HCT116 (cell line): ENCODE results near the gene CDH13. TPM values are rescaled to one million over a fixed set of nuclear protein-coding genes. Genes with fewer than 3 reads are reported as not detected.

ENCODE experiments used
- ATAC-seq: fragments of 200-7000 bp; cut with Tn5 transposase; 2 replicates; pipeline ENCODE4 v1.9.1; 2020; ENCODE audit warnings: mild to moderate bottlenecking, moderate library complexity
- BruUV-seq: library from RNA; stranded (reverse); fragments of 400-500 nt; replicated peaks from 2 replicates; lab custom pipeline; 2021; lab: Mats Ljungman, UMichigan
- CTCF ChIA-PET: fragments of 300-600 bp; sonication (Branson Sonifier 250); formaldehyde crosslinking; loops from one replicate; lab custom pipeline; 2021; ENCODE audit warnings: antibody characterized with exemption; lab: Charles Lee
- POLR2A ChIA-PET: fragments of 300-600, 350-600 bp; sonication (Branson Sonifier 250); formaldehyde crosslinking; loops from one replicate; lab custom pipeline; 2021; ENCODE audit warnings: antibody characterized with exemption; lab: Charles Lee
- RAD21 ChIA-PET, 2 experiments: fragments of 300-600 bp; sonication (Branson Sonifier 250); formaldehyde crosslinking; loops; one replicate each; lab custom pipeline; 2023; ENCODE audit warnings: low total read pairs in 2 of 2; ENCODE audit not compliant: uncharacterized antibody in 2 of 2, unreplicated experiment in 2 of 2, low non-redundant PET in 1 of 2; lab: Charles Lee
- DNase-seq: peaks from one replicate; pipeline ENCODE4 v3.0.0-alpha.2; 2010; ENCODE audit warnings: low read depth, low spot score
- H2AFZ ChIP-seq: fragments of 200-600 bp; shearing (Covaris generic), sonication (generic); 2 replicates; pipeline ENCODE4 v1.6.1; 2017; ENCODE audit warnings: low read depth, mixed run types, mixed read lengths, antibody characterized with exemption, low read length; ENCODE audit not compliant: poor library complexity, severe bottlenecking
- H3K27ac ChIP-seq: 2 replicates; pipeline ENCODE4 v1.5.1; 2012; ENCODE audit warnings: low read depth, low read length
- H3K27me3 ChIP-seq: fragments of 200-600 bp; sonication (generic); 2 replicates; pipeline ENCODE4 v1.6.1; 2016; ENCODE audit warnings: mixed run types, low read length, mixed read lengths; ENCODE audit not compliant: insufficient read depth
- H3K36me3 ChIP-seq, 2 experiments: fragments of 200-500 bp in 1 of 2; fragments of 200-600 bp in 1 of 2; sonication (Bioruptor generic) in 1 of 2; sonication (generic) in 1 of 2; 2 replicates each; pipeline versions ENCODE4 v1.5.1 to v1.6.1; 2014 to 2016; ENCODE audit warnings: low read length in 2 of 2, inconsistent platforms in 1 of 2, mixed read lengths in 1 of 2, mixed run types in 1 of 2; ENCODE audit not compliant: insufficient read depth in 2 of 2, control insufficient read depth in 1 of 2
- H3K4me1 ChIP-seq, 2 experiments: fragments of 200-600 bp in 1 of 2; sonication (generic) in 1 of 2; 2 replicates each; pipeline versions ENCODE4 v1.5.1 to v1.6.1; 2012 to 2017; ENCODE audit warnings: low read length in 2 of 2, inconsistent platforms in 1 of 2, mild to moderate bottlenecking in 1 of 2, mixed read lengths in 1 of 2, mixed run types in 1 of 2, moderate library complexity in 1 of 2; ENCODE audit not compliant: insufficient read depth in 2 of 2, control insufficient read depth in 1 of 2
- H3K4me2 ChIP-seq: fragments of 200-600 bp; sonication (generic); 2 replicates; pipeline ENCODE4 v1.6.1; 2017; ENCODE audit warnings: mixed run types, low read length, mixed read lengths
- H3K4me3 ChIP-seq, 2 experiments: fragments of 200-600 bp in 1 of 2; sonication (generic) in 1 of 2; replicated peaks in 1 of 2; 2 replicates each; pipeline ENCODE4 v1.5.1; 2011 to 2016; ENCODE audit warnings: low read length in 2 of 2, control low read depth in 1 of 2, low read depth in 1 of 2, mild to moderate bottlenecking in 1 of 2, mixed read lengths in 1 of 2, mixed run types in 1 of 2
- H3K79me2 ChIP-seq: fragments of 200-600 bp; sonication (generic); 2 replicates; pipeline ENCODE4 v1.6.1; 2017; ENCODE audit warnings: mild to moderate bottlenecking, mixed run types, low read length, moderate library complexity, mixed read lengths; ENCODE audit not compliant: insufficient read depth
- H3K9ac ChIP-seq: fragments of 200-600 bp; sonication (generic); 2 replicates; pipeline ENCODE4 v1.6.1; 2016; ENCODE audit warnings: low read length, mixed read lengths
- H3K9me2 ChIP-seq: fragments of 200-600 bp; sonication (generic), shearing (Covaris generic); 2 replicates; pipeline ENCODE4 v1.6.1; 2017; ENCODE audit warnings: mixed run types, mild to moderate bottlenecking, moderate library complexity; ENCODE audit not compliant: insufficient read depth
- H3K9me3 ChIP-seq, 2 experiments: fragments of 200-500 bp in 1 of 2; fragments of 200-600 bp in 1 of 2; sonication (Bioruptor generic) in 1 of 2; sonication (generic) in 1 of 2; 2 replicates each; pipeline ENCODE4 v1.6.1; 2014 to 2017; ENCODE audit warnings: low read length in 2 of 2, mixed read lengths in 2 of 2, inconsistent platforms in 1 of 2, low read depth in 1 of 2, mild to moderate bottlenecking in 1 of 2, mixed run types in 1 of 2, moderate library complexity in 1 of 2; ENCODE audit not compliant: control insufficient read depth in 1 of 2, insufficient read depth in 1 of 2
- H4K20me1 ChIP-seq: fragments of 200-600 bp; sonication (generic), shearing (Covaris generic); 2 replicates; pipeline ENCODE4 v1.6.1; 2017; ENCODE audit warnings: mixed run types, mild to moderate bottlenecking, moderate library complexity; ENCODE audit not compliant: insufficient read depth
- CBX3 ChIP-seq: IDR thresholded peaks from 2 replicates; pipeline ENCODE4 v1.6.1; 2012; ENCODE audit warnings: low read depth
- EGR1 ChIP-seq: IDR thresholded peaks from 2 replicates; pipeline ENCODE4 v1.6.1; 2012; ENCODE audit warnings: low read depth
- ELF1 ChIP-seq: IDR thresholded peaks from 2 replicates; pipeline ENCODE4 v1.6.1; 2012; ENCODE audit warnings: low read depth, borderline replicate concordance
- EZH2 ChIP-seq: fragments of 200-600 bp; sonication (generic); IDR thresholded peaks from 2 replicates; pipeline ENCODE4 v1.6.1; 2017; ENCODE audit warnings: antibody characterized with exemption, mixed run types
- FOSL1 ChIP-seq: IDR thresholded peaks from 2 replicates; pipeline ENCODE4 v1.6.1; 2012; ENCODE audit warnings: low read depth
- JUND ChIP-seq: IDR thresholded peaks from 2 replicates; pipeline ENCODE4 v1.6.1; 2012
- POLR2AphosphoS5 ChIP-seq: IDR thresholded peaks from 2 replicates; pipeline ENCODE4 v1.6.1; 2011; ENCODE audit warnings: mild to moderate bottlenecking, low read depth, low read length, moderate library complexity
- RAD21 ChIP-seq: IDR thresholded peaks from 2 replicates; pipeline ENCODE4 v1.6.1; 2012; ENCODE audit warnings: low read depth, mild to moderate bottlenecking
- SIN3A ChIP-seq: IDR thresholded peaks from 2 replicates; pipeline ENCODE4 v1.6.1; 2012; ENCODE audit warnings: low read depth
- SRF ChIP-seq: IDR thresholded peaks from 2 replicates; pipeline ENCODE4 v1.6.1; 2012; ENCODE audit warnings: low read depth
- TCF7L2 ChIP-seq: IDR thresholded peaks from 2 replicates; pipeline ENCODE4 v1.7.0; 2011; ENCODE audit warnings: borderline replicate concordance, inconsistent platforms; ENCODE audit not compliant: insufficient read depth, insufficient read length; ENCODE audit errors: extremely low read depth
- YY1 ChIP-seq: IDR thresholded peaks from 2 replicates; pipeline ENCODE4 v1.6.1; 2011; ENCODE audit warnings: low read length, low read depth, moderate library complexity, mild to moderate bottlenecking; ENCODE audit not compliant: insufficient replicate concordance; ENCODE audit errors: extremely low read depth
- ZNF274 ChIP-seq: fragments of 200-500 bp; sonication (Bioruptor generic); IDR thresholded peaks from 2 replicates; pipeline ENCODE4 v1.6.1; 2014; ENCODE audit warnings: mild to moderate bottlenecking, low read depth, low read length, inconsistent platforms
- intact Hi-C: fragments of 100-400 bp; cut with micrococcal nuclease; formaldehyde crosslinking; loops from 2 replicates; pipeline ENCODE4 v1.10.0; 2022
- total RNA-seq: library from RNA; stranded (reverse); gene quantifications from one replicate; pipeline ENCODE4 v1.2.1, GENCODE V29; 2021; ENCODE audit not compliant: unreplicated experiment
- TF ChIP-seq, protein P1 (sequence below): IDR thresholded peaks from 2 replicates; pipeline ENCODE4 v1.6.1; 2012
- TF ChIP-seq, protein P2 (sequence below): IDR thresholded peaks from 2 replicates; pipeline ENCODE4 v1.6.1; 2012
- TF ChIP-seq, protein P3 (sequence below), 3 experiments: fragments of 200-600 bp in 1 of 3; sonication (generic) in 1 of 3; IDR thresholded peaks in 2 of 3; conservative IDR thresholded peaks in 1 of 3; 2 replicates each; pipeline ENCODE4 v1.5.1; 2012 to 2017; ENCODE audit warnings: low read depth in 2 of 3, low read length in 2 of 3, antibody characterized with exemption in 1 of 3, borderline replicate concordance in 1 of 3, control low read depth in 1 of 3, mild to moderate bottlenecking in 1 of 3, mixed read lengths in 1 of 3, mixed run types in 1 of 3, moderate library complexity in 1 of 3; ENCODE audit not compliant: insufficient read depth in 1 of 3
- TF ChIP-seq, protein P4 (sequence below): IDR thresholded peaks from 2 replicates; pipeline ENCODE4 v1.6.1; 2011; ENCODE audit warnings: mild to moderate bottlenecking, low read length, moderate library complexity; ENCODE audit not compliant: insufficient replicate concordance; ENCODE audit errors: extremely low read depth
- TF ChIP-seq, protein P5 (sequence below): IDR thresholded peaks from 2 replicates; pipeline ENCODE4 v1.6.1; 2012; ENCODE audit warnings: low read depth

The CDH13 gene
- total RNA-seq, 1 experiment from 2014 or later = not detected

DNA sequence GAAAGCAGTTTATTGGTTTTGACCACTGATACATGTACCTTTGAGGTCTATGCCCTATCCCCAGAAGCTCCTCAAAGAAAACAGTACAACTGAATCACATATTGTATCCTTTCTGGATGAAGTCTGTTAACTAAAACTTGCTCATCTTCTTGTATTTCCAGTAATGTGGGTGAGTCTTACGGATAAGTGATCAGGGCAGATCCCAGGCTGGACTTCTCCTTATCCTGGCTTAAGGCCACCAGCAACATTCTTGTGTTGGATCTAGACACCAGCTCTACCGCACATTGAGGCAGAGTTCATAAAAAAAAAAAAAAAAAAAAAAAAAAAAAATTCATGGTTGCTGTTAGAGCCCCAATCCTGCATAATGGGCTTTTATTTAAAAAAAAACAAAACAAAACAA lies 644.4 kb downstream of the CDH13 start:
- Histone ChIP-seq H3K4me2 (no peak overlapping the region), H3K79me2 (no peaks in the 10 kb centered on the region), H3K4me3 (no peak overlapping the region), H3K9me3 (peaks cover 0 to 10% of the 10 kb centered on the region in 2 experiments; a peak in 1 of 4 replicates), H3K27ac (no peak overlapping the region), H2AFZ (no peak overlapping the region), H3K4me1 (no peaks in the 10 kb centered on the region), H3K9ac (no peak overlapping the region), H3K27me3 (no peaks in the 10 kb centered on the region), H3K9me2 (no peaks in the 10 kb centered on the region), H4K20me1 (no peaks in the 10 kb centered on the region), H3K36me3 (no peaks in the 10 kb centered on the region)
- ChIA-PET POLR2A (no interaction called here), RAD21 (no interaction called here), CTCF (no interaction called here)
- TF ChIP-seq POLR2AphosphoS5 (no peak), FOSL1 (no peak), RAD21 (no peak), EGR1 (no peak), SIN3A (no peak), CBX3 (no peak), SRF (no peak), TCF7L2 (no peak), YY1 (no peak), ZNF274 (no peak), ELF1 (no peak), JUND (no peak), EZH2 (no peak)
- TF ChIP-seq, protein P1, sequence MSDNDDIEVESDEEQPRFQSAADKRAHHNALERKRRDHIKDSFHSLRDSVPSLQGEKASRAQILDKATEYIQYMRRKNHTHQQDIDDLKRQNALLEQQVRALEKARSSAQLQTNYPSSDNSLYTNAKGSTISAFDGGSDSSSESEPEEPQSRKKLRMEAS = no peak
- TF ChIP-seq, protein P2, sequence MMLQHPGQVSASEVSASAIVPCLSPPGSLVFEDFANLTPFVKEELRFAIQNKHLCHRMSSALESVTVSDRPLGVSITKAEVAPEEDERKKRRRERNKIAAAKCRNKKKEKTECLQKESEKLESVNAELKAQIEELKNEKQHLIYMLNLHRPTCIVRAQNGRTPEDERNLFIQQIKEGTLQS = no peak
- TF ChIP-seq, protein P3, sequence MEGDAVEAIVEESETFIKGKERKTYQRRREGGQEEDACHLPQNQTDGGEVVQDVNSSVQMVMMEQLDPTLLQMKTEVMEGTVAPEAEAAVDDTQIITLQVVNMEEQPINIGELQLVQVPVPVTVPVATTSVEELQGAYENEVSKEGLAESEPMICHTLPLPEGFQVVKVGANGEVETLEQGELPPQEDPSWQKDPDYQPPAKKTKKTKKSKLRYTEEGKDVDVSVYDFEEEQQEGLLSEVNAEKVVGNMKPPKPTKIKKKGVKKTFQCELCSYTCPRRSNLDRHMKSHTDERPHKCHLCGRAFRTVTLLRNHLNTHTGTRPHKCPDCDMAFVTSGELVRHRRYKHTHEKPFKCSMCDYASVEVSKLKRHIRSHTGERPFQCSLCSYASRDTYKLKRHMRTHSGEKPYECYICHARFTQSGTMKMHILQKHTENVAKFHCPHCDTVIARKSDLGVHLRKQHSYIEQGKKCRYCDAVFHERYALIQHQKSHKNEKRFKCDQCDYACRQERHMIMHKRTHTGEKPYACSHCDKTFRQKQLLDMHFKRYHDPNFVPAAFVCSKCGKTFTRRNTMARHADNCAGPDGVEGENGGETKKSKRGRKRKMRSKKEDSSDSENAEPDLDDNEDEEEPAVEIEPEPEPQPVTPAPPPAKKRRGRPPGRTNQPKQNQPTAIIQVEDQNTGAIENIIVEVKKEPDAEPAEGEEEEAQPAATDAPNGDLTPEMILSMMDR (IDR thresholded peaks at IDR 0.05 in 2 of 3, conservative IDR thresholded peaks at IDR 0.05 in 1 of 3; ENCODE audit: borderline replicate concordance in 1 of 3, insufficient read depth in 1 of 3, low read depth in 2 of 3, low read length in 2 of 3) = no peak
- TF ChIP-seq, protein P4, sequence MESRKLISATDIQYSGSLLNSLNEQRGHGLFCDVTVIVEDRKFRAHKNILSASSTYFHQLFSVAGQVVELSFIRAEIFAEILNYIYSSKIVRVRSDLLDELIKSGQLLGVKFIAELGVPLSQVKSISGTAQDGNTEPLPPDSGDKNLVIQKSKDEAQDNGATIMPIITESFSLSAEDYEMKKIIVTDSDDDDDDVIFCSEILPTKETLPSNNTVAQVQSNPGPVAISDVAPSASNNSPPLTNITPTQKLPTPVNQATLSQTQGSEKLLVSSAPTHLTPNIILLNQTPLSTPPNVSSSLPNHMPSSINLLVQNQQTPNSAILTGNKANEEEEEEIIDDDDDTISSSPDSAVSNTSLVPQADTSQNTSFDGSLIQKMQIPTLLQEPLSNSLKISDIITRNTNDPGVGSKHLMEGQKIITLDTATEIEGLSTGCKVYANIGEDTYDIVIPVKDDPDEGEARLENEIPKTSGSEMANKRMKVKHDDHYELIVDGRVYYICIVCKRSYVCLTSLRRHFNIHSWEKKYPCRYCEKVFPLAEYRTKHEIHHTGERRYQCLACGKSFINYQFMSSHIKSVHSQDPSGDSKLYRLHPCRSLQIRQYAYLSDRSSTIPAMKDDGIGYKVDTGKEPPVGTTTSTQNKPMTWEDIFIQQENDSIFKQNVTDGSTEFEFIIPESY = no peak
- TF ChIP-seq, protein P5, sequence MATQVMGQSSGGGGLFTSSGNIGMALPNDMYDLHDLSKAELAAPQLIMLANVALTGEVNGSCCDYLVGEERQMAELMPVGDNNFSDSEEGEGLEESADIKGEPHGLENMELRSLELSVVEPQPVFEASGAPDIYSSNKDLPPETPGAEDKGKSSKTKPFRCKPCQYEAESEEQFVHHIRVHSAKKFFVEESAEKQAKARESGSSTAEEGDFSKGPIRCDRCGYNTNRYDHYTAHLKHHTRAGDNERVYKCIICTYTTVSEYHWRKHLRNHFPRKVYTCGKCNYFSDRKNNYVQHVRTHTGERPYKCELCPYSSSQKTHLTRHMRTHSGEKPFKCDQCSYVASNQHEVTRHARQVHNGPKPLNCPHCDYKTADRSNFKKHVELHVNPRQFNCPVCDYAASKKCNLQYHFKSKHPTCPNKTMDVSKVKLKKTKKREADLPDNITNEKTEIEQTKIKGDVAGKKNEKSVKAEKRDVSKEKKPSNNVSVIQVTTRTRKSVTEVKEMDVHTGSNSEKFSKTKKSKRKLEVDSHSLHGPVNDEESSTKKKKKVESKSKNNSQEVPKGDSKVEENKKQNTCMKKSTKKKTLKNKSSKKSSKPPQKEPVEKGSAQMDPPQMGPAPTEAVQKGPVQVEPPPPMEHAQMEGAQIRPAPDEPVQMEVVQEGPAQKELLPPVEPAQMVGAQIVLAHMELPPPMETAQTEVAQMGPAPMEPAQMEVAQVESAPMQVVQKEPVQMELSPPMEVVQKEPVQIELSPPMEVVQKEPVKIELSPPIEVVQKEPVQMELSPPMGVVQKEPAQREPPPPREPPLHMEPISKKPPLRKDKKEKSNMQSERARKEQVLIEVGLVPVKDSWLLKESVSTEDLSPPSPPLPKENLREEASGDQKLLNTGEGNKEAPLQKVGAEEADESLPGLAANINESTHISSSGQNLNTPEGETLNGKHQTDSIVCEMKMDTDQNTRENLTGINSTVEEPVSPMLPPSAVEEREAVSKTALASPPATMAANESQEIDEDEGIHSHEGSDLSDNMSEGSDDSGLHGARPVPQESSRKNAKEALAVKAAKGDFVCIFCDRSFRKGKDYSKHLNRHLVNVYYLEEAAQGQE = no peak
- intact Hi-C loops = no loop called here
- no peak for DNase-seq
- no TSS peak for BruUV-seq
- ATAC-seq = no peak
